ENCODE measurements around the gene LMAN2L.

LMAN2L gene

DNA sequence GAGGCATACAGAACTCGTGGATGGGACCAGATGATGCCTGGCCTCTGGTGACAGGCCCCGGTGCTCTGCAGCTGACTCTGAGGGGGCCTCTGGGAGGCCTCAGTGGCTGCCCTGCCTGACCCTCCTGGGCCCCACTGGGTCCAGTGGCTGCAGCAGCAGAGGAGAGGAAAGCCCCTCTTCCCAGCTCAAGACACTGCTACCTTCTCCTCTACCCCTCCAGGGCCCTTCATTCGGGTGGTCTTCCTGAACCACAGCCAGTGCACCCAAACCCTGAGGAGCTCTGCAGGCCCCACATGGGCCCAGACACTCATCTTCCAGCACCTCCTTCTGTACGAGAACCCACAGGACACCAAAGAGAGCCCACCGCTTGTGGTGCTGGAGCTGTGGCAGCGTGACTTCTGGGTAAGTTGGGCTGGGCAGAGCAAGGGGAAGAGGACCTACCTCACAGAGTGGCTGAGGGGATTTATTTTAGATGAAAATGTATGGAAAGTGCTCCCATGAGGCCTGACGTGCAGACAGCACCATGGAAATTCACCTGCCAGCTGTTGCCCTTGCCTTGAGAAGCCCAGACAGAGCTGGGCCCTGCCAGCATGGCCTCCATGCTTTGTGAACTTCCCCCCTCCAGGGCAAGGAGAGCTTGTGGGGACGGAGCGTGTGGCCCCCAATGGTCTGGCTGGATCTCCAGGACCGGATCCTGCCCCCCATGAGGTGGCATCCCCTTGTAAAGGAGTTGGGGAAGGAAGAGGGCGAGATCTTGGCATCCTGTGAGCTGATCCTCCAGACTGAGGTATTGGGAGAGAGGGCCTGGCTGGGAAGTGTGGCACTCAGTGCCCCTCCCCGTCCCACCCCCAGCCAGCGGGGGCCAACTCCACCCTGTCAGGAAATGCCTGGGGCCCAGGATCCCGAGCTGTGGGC, 46.3 kb downstream of the LMAN2L start:
- TF ChIP-seq, protein P1, sequence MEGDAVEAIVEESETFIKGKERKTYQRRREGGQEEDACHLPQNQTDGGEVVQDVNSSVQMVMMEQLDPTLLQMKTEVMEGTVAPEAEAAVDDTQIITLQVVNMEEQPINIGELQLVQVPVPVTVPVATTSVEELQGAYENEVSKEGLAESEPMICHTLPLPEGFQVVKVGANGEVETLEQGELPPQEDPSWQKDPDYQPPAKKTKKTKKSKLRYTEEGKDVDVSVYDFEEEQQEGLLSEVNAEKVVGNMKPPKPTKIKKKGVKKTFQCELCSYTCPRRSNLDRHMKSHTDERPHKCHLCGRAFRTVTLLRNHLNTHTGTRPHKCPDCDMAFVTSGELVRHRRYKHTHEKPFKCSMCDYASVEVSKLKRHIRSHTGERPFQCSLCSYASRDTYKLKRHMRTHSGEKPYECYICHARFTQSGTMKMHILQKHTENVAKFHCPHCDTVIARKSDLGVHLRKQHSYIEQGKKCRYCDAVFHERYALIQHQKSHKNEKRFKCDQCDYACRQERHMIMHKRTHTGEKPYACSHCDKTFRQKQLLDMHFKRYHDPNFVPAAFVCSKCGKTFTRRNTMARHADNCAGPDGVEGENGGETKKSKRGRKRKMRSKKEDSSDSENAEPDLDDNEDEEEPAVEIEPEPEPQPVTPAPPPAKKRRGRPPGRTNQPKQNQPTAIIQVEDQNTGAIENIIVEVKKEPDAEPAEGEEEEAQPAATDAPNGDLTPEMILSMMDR (IDR thresholded peaks at IDR 0.05) = no peak

DNA sequence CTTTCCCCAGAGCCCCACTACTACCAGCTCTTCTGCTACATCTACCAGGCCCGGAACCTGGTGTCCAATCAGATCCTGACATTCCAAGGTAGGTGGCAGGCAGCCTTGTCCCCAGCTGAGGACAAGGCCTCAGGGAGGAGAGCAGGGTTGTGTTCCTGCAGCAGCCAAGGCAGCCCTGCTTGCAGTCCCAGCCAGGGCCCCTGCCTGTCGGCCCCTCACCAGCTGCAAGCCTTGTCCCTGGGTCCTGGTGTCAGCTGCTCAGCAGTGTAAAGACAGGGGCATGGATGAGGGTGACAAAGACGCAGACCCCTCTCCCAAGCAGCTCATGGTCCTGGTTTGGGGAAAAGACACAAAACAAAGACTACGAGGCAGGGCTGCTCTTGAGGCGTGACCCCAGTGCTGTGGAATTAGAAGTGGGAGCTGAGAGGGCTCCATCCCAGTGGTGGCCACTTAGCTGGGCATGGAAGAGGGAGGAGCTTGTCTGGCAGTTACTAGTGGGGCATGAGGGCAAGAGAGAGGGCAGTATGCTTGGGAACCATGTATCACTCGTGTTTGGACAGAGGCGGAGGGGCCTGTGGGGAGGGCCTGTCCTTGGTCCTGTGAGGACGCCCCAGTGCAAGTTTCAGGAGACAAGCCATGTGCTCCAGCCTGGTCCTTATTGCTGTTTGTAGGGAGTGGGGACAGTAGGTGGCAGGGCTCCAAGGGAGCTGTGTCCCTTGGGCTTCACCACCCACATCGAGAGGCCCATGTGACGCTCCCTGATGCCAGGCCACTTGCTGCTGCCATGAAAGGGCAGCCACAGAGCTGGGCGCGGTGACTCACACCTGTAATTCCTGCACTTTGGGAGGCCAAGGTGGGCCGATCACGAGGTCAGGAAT, 47.5 kb downstream of the LMAN2L start:
- TF ChIP-seq, protein P1 (IDR thresholded peaks at IDR 0.05) = no peak

- TF ChIP-seq, protein P1 (IDR thresholded peaks at IDR 0.05) = no peak
Observed at GRCh38 chr2:96691022-96691612, 48.7 kb downstream of the LMAN2L start.

DNA sequence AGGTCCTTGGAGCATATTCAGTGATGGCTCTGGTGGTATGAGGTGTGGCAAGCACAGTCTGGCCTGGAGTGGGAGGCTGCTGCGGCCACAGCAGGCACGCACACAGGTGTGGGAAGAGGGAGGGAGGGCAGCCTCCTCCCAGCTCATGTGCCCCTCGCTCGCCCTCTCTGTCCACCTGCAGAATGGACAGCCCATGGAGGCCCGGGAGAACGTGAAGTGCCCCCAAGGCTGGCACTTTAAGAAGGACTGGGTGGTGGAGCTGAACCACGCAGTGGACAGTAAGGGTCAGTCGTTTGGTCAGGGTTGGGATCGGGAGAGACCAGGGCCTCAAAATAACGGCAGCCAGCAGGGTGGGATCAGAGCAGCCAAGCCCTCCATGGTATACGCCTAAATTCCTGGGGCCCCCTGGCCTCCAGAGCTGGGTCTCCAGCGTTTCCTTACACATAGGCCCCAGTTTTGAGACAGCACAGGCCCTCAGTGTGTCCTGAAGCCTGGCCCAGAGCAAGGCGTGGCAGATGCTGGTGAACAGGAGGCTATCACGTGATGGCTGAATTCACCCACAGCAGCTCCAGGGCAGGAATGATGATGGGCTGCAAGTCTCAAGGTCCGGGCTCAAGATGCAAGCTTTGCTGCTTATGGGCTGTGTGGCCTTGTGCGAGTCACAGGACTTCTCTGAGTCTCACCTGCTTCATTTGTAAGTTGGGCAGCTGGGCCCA, 49.4 kb downstream of the LMAN2L start:
- TF ChIP-seq, protein P1 (IDR thresholded peaks at IDR 0.05) = no peak

DNA sequence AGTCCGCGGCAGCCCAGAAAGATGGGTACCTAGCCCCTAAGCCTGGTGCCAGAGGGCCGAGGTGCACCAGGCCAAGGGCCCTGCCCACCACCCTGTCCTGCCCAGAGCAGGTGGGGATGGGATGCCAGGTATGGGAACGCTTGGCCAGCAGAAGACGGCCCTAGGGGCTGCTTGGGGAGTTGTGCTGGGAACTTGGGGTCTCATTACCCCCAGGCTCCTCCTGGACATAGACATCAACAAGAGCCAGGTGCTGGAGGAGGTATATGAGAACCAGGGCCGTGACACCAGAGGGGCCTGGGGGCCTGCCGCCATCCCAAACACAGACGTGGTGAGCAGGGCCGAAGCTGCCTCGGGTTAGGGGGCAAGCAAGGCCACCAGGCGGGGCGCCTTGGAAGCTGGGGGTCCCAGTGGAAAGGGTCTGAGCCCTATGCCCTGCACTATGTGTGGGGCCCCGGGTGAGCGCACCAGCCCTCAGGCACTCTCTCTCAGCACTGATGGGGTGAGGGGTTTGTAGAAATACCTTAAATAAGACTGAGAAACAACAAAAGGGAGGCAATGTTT, 50.4 kb downstream of the LMAN2L start:
- TF ChIP-seq, protein P1 (IDR thresholded peaks at IDR 0.05) = no peak

DNA sequence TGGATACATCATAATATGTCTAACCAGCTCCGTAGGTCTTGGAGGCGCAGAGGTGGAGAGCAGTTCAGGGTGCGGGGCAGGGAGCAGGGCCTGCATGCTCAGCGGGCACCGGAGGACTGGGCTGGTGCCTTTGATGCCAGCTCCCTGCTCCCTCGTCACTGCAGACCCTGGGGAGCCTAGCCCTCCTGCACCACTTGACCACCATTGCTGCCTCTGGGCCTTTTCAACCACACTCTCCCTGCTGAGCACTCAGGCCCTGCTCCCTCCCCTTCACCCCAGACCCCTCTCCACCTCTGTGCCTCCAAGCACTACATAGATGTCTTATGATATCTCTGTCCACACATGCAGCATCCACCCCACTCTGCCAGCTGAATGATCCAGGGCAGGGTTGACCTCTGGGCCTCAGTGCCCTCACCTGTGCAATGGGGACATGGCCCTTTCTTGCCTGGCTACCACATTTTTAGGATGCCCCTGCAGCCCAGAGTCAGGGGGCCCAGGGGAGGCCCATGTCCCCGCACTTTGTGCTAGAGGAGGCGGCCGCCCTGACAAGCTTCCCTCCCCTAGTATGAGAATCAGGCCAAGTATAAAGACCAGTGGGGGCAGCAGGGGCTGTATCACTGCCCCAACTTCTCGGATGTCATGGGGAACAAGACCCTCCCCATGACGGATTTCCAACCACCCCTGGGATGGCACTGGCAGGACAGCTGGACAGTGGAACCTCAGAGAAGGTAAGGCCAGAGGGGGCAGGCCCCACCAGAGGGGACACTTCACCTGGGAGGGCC, 51.0 kb downstream of the LMAN2L start:
- TF ChIP-seq, protein P1 (IDR thresholded peaks at IDR 0.05) = no peak
